A549 (cell line): Measurements from ENCODE around the gene FOXK1. TPM values are rescaled to one million over a fixed set of nuclear protein-coding genes. Genes with fewer than 3 reads are reported as not detected.

ENCODE experiments used
- ATAC-seq, 2 experiments: fragments of 200-7000 bp in 1 of 2; fragments of >200 bp in 1 of 2; cut with Nextera tagmentation in 1 of 2; cut with Tn5 transposase in 1 of 2; 3 replicates each; pipeline versions ENCODE4 v1.8.0 to v1.9.1; 2018 to 2020; ENCODE audit warnings: mild to moderate bottlenecking in 1 of 2, moderate library complexity in 1 of 2
- CTCF ChIA-PET: fragments of 300-600 bp; sonication (Branson Sonifier 250); formaldehyde crosslinking; extraction: SDS; loops from one replicate; lab custom pipeline; 2021; ENCODE audit warnings: antibody characterized with exemption, inconsistent platforms; lab: Yijun Ruan, JAX
- POLR2A ChIA-PET: fragments of 350-600 bp; formaldehyde crosslinking; extraction: SDS; loops from one replicate; lab custom pipeline; 2021; ENCODE audit warnings: antibody characterized with exemption, inconsistent platforms; lab: Yijun Ruan, JAX
- DNase-seq, 2 experiments: peaks; one replicate each; pipeline versions ENCODE4 v3.0.0 to v3.0.0-alpha.2; 2011 to 2016; ENCODE audit warnings: low read depth in 1 of 2, low spot score in 1 of 2
- FAIRE-seq: peaks from 2 replicates; lab custom pipeline; 2011; peaks lifted over from hg19 to GRCh38; lab: Jason Lieb, UNC
- H3K27ac ChIP-seq, 2 experiments: fragments of >200 bp; sonication (Bioruptor Twin); formaldehyde crosslinking; 3 replicates each; pipeline ENCODE4 v1.5.1; 2016 to 2017
- H3K4me1 ChIP-seq: fragments of >200 bp; sonication (Bioruptor Twin); formaldehyde crosslinking; 3 replicates; pipeline ENCODE4 v1.6.1; 2016
- H3K4me2 ChIP-seq: fragments of >200 bp; sonication (Bioruptor Twin); formaldehyde crosslinking; 3 replicates; pipeline ENCODE4 v1.6.1; 2016
- H3K4me3 ChIP-seq: fragments of >200 bp; sonication (Bioruptor Twin); formaldehyde crosslinking; 3 replicates; pipeline ENCODE4 v1.5.1; 2016
- H3K9me3 ChIP-seq: fragments of >200 bp; sonication (Bioruptor Twin); formaldehyde crosslinking; 3 replicates; pipeline ENCODE4 v1.6.1; 2016
- CBX8 ChIP-seq: fragments of 200-600 bp; sonication (generic); IDR thresholded peaks from 2 replicates; pipeline ENCODE4 v1.6.1; 2016
- CEBPB ChIP-seq, 2 experiments: fragments of >200 bp in 1 of 2; sonication (Bioruptor Twin) in 1 of 2; formaldehyde crosslinking in 1 of 2; IDR thresholded peaks; 2 replicates each; pipeline ENCODE4 v1.6.1; 2012 to 2016
- CHD2 ChIP-seq: fragments of 150-350 bp; IDR thresholded peaks from 2 replicates; pipeline ENCODE4 v1.6.1; 2014; ENCODE audit warnings: low read length; ENCODE audit not compliant: partially characterized antibody
- CHD4 ChIP-seq: fragments of 200-600 bp; sonication (generic); IDR thresholded peaks from 2 replicates; pipeline ENCODE4 v1.6.1; 2016; ENCODE audit warnings: antibody characterized with exemption, mild to moderate bottlenecking, borderline replicate concordance
- EP300 ChIP-seq, 2 experiments: fragments of >200 bp; sonication (Bioruptor Twin); formaldehyde crosslinking; IDR thresholded peaks; 2 replicates in 1 of 2; 3 replicates in 1 of 2; pipeline ENCODE4 v1.6.1; 2016 to 2017
- FOSL2 ChIP-seq, 2 experiments: fragments of 450-650 bp in 1 of 2; fragments of >200 bp in 1 of 2; sonication (Bioruptor Twin) in 1 of 2; formaldehyde crosslinking; IDR thresholded peaks; 2 replicates each; pipeline versions ENCODE4 v1.5.0 to v1.6.1; 2016 to 2020; ENCODE audit warnings: mild to moderate bottlenecking in 1 of 2, moderate library complexity in 1 of 2
- HEYL ChIP-seq: fragments of 250-450 bp; sonication (Bioruptor Pico); IDR thresholded peaks from 2 replicates; pipeline ENCODE4 v1.8.0; 2021; ENCODE audit warnings: mild to moderate bottlenecking, moderate library complexity
- HOXA7 ChIP-seq: fragments of 250-450 bp; sonication (Bioruptor Pico); IDR thresholded peaks from 2 replicates; pipeline ENCODE4 v1.5.0; 2020; ENCODE audit warnings: mild to moderate bottlenecking, moderate library complexity
- HOXB5 ChIP-seq: fragments of 250-450 bp; sonication (Bioruptor Pico); IDR thresholded peaks from 2 replicates; pipeline ENCODE4 v1.5.0; 2020; ENCODE audit warnings: mild to moderate bottlenecking, moderate library complexity
- JUNB ChIP-seq: fragments of >200 bp; sonication (Bioruptor Twin); formaldehyde crosslinking; IDR thresholded peaks from 2 replicates; pipeline ENCODE4 v1.6.1; 2016
- MYC ChIP-seq: IDR thresholded peaks from 2 replicates; pipeline ENCODE4 v1.6.1; 2012; ENCODE audit warnings: mild to moderate bottlenecking, inconsistent platforms, low read length, improper control_type of control experiment, borderline replicate concordance
- NFE2L2 ChIP-seq: fragments of 150-350 bp; conservative IDR thresholded peaks from 2 replicates; pipeline ENCODE4 v1.6.1; 2014; ENCODE audit warnings: low read length
- POLR2A ChIP-seq: IDR thresholded peaks from 2 replicates; pipeline ENCODE4 v1.6.1; 2012; ENCODE audit warnings: mild to moderate bottlenecking, low read length
- RAD21 ChIP-seq, 2 experiments: fragments of >200 bp in 1 of 2; sonication (Bioruptor Twin) in 1 of 2; formaldehyde crosslinking in 1 of 2; IDR thresholded peaks in 1 of 2; conservative IDR thresholded peaks in 1 of 2; 2 replicates in 1 of 2; 3 replicates in 1 of 2; pipeline ENCODE4 v1.6.1; 2012 to 2018; ENCODE audit warnings: inconsistent platforms in 1 of 2
- RFX5 ChIP-seq: fragments of 450-650 bp; IDR thresholded peaks from 2 replicates; pipeline ENCODE4 v1.7.1; 2014; ENCODE audit warnings: antibody characterized with exemption, mild to moderate bottlenecking, moderate library complexity
- ZNF302 ChIP-seq: fragments of 250-450 bp; sonication (Bioruptor Pico); IDR thresholded peaks from 2 replicates; pipeline ENCODE4 v1.9.0; 2021; ENCODE audit warnings: inconsistent platforms, mild to moderate bottlenecking, moderate library complexity
- WGBS: methylation state at CpG from one replicate; pipeline ENCODE4 v1.1.6; 2017; ENCODE audit errors: missing lambda C conversion rate; 5-methylcytosine and 5-hydroxymethylcytosine counted together
- polyA plus RNA-seq, 4 experiments: library from polyadenylated mRNA; depleted of rRNA in 3 of 4; stranded (reverse); fragments of >200 nt; fragmentation: RNase III in 1 of 4; extraction: RNeasy Plus Mini Kit Qiagen cat#74134 plus additional on column Dnase treatment in 1 of 4; gene quantifications; 2 replicates in 3 of 4; 3 replicates in 1 of 4; pipeline ENCODE4 v1.2.3, GENCODE V29; 2011 to 2017
- TF ChIP-seq, protein P1 (sequence below): fragments of 450-650 bp; IDR thresholded peaks from 2 replicates; pipeline ENCODE4 v1.6.1; 2014; ENCODE audit warnings: antibody characterized with exemption
- TF ChIP-seq, protein P2 (sequence below): fragments of >200 bp; sonication (Bioruptor Twin); formaldehyde crosslinking; IDR thresholded peaks from 3 replicates; pipeline ENCODE4 v1.6.1; 2016

The FOXK1 gene
- polyA plus RNA-seq, 2 of the 4 experiments (the other 2 are of a cell fraction) = 6.8 to 10.9 TPM

DNA sequence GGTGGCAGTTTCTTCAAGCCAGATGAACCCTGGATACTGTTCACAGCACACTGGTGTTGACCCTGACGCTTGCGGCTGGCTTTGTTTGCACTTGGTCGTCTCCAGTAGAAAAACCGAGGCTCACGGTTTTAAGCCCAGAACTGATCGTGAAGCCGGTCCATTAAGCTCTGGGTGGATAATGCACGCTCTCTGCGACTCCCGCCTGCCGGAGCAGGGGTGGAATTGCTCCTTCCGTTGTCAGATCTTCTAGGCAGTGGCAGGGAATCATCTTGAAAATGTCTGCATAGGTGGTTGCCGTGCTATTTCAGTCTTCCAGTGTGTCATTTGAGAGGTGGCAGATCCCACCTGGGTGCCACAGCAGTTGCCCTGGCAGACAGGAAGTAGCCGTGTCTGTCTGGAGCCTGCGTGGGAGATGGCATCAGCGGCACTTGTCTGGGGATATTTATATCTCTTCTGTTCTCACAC, 57.5 kb downstream of the FOXK1 start:
- POLR2A ChIA-PET = interaction anchor here (1.0 to 2.4 kb wide), 4 partner anchors 14 to 98 kb away, joined by 3 to 15 read pairs (median 4); partner anchors contain the start of gene AP5Z1
- ATAC-seq (peak; percentile 68 to 71), FAIRE-seq (no peak), DNase-seq (peak; percentile 80 to 83)
- 6% methylated on average over 16 of the region's 16 CpGs for WGBS
- H3K4me1 ChIP-seq = peaks cover 71% of the 10 kb centered on the region
- H3K27ac ChIP-seq = peak overlapping the region; percentile 96 to 99
- peak overlapping the region; percentile 23; the same call in 2 of the 3 replicates for H3K4me3 ChIP-seq
- TF ChIP-seq ZNF302 = no peak
- TF ChIP-seq HOXB5 (CRISPR knock-in tag) = peak; percentile 77
- no peak for TF ChIP-seq RFX5
- peak; percentile 56; the same call in 1 of the 2 replicates for TF ChIP-seq HOXA7 (CRISPR knock-in tag)
- TF ChIP-seq POLR2A = peak; percentile 13; the same call in 1 of the 2 replicates
- 0 out of 2 replicates have a peak, but pooled peaks have one; percentile 31 for TF ChIP-seq HEYL (CRISPR knock-in tag)
- no peak for TF ChIP-seq MYC
- TF ChIP-seq, protein P1, sequence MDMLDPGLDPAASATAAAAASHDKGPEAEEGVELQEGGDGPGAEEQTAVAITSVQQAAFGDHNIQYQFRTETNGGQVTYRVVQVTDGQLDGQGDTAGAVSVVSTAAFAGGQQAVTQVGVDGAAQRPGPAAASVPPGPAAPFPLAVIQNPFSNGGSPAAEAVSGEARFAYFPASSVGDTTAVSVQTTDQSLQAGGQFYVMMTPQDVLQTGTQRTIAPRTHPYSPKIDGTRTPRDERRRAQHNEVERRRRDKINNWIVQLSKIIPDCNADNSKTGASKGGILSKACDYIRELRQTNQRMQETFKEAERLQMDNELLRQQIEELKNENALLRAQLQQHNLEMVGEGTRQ = no peak
- no peak for TF ChIP-seq JUNB
- no peak for TF ChIP-seq NFE2L2
- peak; percentile 19 to 33; a peak in 2 of 5 replicates for TF ChIP-seq RAD21 (conservative IDR thresholded peaks at IDR 0.05 in 1 of 2, IDR thresholded peaks at IDR 0.05 in 1 of 2)
- H3K4me2 ChIP-seq = peak overlapping the region; percentile 78
- H3K9me3 ChIP-seq = no peaks in the 10 kb centered on the region
- CTCF ChIA-PET = interaction anchor here (0.9 to 2.5 kb wide), 9 partner anchors 10 to 101 kb away, joined by 3 to 15 read pairs (median 4); no protein-coding TSS in a partner anchor

DNA sequence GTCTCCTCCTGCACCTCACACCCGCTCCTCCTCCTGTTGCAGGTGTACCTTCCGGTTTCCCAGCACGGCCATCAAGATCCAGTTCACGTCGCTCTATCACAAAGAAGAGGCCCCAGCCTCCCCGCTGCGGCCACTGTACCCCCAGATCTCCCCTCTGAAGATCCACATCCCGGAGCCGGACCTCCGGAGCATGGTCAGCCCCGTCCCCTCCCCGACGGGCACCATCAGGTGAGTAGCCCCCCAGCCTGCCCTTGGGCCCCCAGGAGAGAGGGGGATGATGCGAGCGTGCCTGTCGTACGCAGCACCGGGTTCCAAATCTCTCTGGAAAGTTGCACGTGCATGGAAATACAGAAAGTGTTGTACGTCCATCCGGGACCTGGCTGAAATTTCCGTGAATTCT, 58.7 kb downstream of the FOXK1 start:
- no peak overlapping the region for H3K4me2 ChIP-seq
- DNase-seq = no peak
- WGBS = 93% methylated on average over 14 of the region's 22 CpGs
- no peak overlapping the region for H3K4me3 ChIP-seq
- H3K4me1 ChIP-seq = peaks cover 78% of the 10 kb centered on the region
- peak overlapping the region; percentile 96 to 99 for H3K27ac ChIP-seq
- CTCF ChIA-PET = interaction anchor here (0.6 to 7.8 kb wide), 3 partner anchors 15 to 18 kb away, joined by 3 to 46 read pairs (median 4); no protein-coding TSS in a partner anchor
- H3K9me3 ChIP-seq = no peaks in the 10 kb centered on the region
- TF ChIP-seq RAD21 (conservative IDR thresholded peaks at IDR 0.05 in 1 of 2, IDR thresholded peaks at IDR 0.05 in 1 of 2) (no peak), CHD2 (no peak)
- TF ChIP-seq, protein P2, sequence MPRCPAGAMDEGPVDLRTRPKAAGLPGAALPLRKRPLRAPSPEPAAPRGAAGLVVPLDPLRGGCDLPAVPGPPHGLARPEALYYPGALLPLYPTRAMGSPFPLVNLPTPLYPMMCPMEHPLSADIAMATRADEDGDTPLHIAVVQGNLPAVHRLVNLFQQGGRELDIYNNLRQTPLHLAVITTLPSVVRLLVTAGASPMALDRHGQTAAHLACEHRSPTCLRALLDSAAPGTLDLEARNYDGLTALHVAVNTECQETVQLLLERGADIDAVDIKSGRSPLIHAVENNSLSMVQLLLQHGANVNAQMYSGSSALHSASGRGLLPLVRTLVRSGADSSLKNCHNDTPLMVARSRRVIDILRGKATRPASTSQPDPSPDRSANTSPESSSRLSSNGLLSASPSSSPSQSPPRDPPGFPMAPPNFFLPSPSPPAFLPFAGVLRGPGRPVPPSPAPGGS = no peak
- TF ChIP-seq, all 56 proteins: peak for 0
- ATAC-seq = no peak
- FAIRE-seq = no peak
- POLR2A ChIA-PET = no interaction called here

GRCh38 chr7:4742051-4742573, 60.0 kb downstream of the FOXK1 start:
- peak overlapping the region; percentile 17; the same call in 2 of the 3 replicates for H3K4me2 ChIP-seq
- peak overlapping the region; percentile 96 to 99; a peak in 5 of 6 replicates for H3K27ac ChIP-seq
- FAIRE-seq (no peak), DNase-seq (peak in 1 of 2 experiments; percentile 68), ATAC-seq (no peak)
- POLR2A ChIA-PET = no interaction called here
- 85% methylated on average over 23 of the region's 23 CpGs for WGBS
- TF ChIP-seq CEBPB (IDR thresholded peaks at IDR 0.05) = peak in 1 of 2 experiments; percentile 62; a peak in 3 of 4 replicates
- TF ChIP-seq HOXB5 (CRISPR knock-in tag) = no peak
- H3K4me3 ChIP-seq = no peak overlapping the region
- no peaks in the 10 kb centered on the region for H3K9me3 ChIP-seq
- CTCF ChIA-PET = interaction anchor here (1.0 to 7.8 kb wide), 4 partner anchors 9 to 111 kb away, joined by 3 to 46 read pairs (median 8); no protein-coding TSS in a partner anchor
- peaks cover 90% of the 10 kb centered on the region for H3K4me1 ChIP-seq

GRCh38 chr7:4742852-4743251, 60.8 kb downstream of the FOXK1 start:
- Histone ChIP-seq H3K27ac (peak overlapping the region; percentile 96 to 99; a peak in 5 of 6 replicates), H3K4me1 (peaks cover 91% of the 10 kb centered on the region), H3K4me3 (no peak overlapping the region)
- peak in 1 of 2 experiments; percentile 43 for DNase-seq
- TF ChIP-seq CHD4 (no peak), CBX8 (no peak), EP300 (IDR thresholded peaks at IDR 0.05) (no peak), HOXB5 (CRISPR knock-in tag) (0 out of 2 replicates have a peak, but pooled peaks have one; percentile 38), FOSL2 (IDR thresholded peaks at IDR 0.05) (no peak), FOSL2 (CRISPR knock-in tag; IDR thresholded peaks at IDR 0.05) (peak; percentile 23; the same call in 1 of the 2 replicates)
- TF ChIP-seq, all 56 proteins: peak for 2
- WGBS = 70% methylated on average over 6 of the region's 10 CpGs
- ATAC-seq = no peak
- ChIA-PET POLR2A (no interaction called here), CTCF (interaction anchor here (1.7 to 7.8 kb wide), 3 partner anchors 9 to 112 kb away, joined by 5 to 46 read pairs (median 12); no protein-coding TSS in a partner anchor)
- Histone ChIP-seq H3K9me3 (no peaks in the 10 kb centered on the region), H3K4me2 (peak overlapping the region; percentile 16; the same call in 1 of the 3 replicates)
- no peak for FAIRE-seq
